Neural progenitor cell (in vitro differentiated cells): ENCODE results near the gene RSPO3. TPM values are rescaled to one million over a fixed set of nuclear protein-coding genes. Genes with fewer than 3 reads are reported as not detected.

Experiments used
- DNase-seq: peaks from one replicate; pipeline ENCODE4 v3.0.0-alpha.2; 2016; ENCODE audit warnings: low spot score
- H2AFZ ChIP-seq: fragments of 200-600 bp; sonication (generic); replicated peaks from 2 replicates; pipeline ENCODE4 v1.6.1; 2016; ENCODE audit warnings: antibody characterized with exemption
- H3F3A ChIP-seq: fragments of 200-600 bp; sonication (generic); 2 replicates; pipeline ENCODE4 v1.6.1; 2016; ENCODE audit warnings: antibody characterized with exemption, low read depth
- H3K27ac ChIP-seq: fragments of 200-600 bp; sonication (generic); 2 replicates; pipeline ENCODE4 v1.5.1; 2016; ENCODE audit warnings: mild to moderate bottlenecking
- H3K27me3 ChIP-seq: fragments of 200-600 bp; sonication (generic); 2 replicates; pipeline ENCODE4 v1.6.1; 2016; ENCODE audit warnings: mild to moderate bottlenecking, moderate library complexity
- H3K36me3 ChIP-seq: fragments of 200-600 bp; sonication (generic); 2 replicates; pipeline ENCODE4 v1.5.1; 2016
- H3K4me1 ChIP-seq: fragments of 200-600 bp; sonication (generic); 2 replicates; pipeline ENCODE4 v1.6.1; 2016; ENCODE audit warnings: mixed run types
- H3K4me2 ChIP-seq: fragments of 200-600 bp; sonication (generic); 2 replicates; pipeline ENCODE4 v1.6.1; 2016
- H3K4me3 ChIP-seq: fragments of 200-600 bp; sonication (generic); 2 replicates; pipeline ENCODE4 v1.5.1; 2016
- H3K79me2 ChIP-seq: fragments of 200-600 bp; sonication (generic); 2 replicates; pipeline ENCODE4 v1.6.1; 2016; ENCODE audit warnings: low read depth
- H3K9ac ChIP-seq: fragments of 200-600 bp; sonication (generic); 2 replicates; pipeline ENCODE4 v1.6.1; 2016
- H3K9me3 ChIP-seq: fragments of 200-600 bp; sonication (generic); 2 replicates; pipeline ENCODE4 v1.5.1; 2016; ENCODE audit warnings: low read depth
- H4K20me1 ChIP-seq: fragments of 200-600 bp; sonication (generic); 2 replicates; pipeline ENCODE4 v1.6.1; 2016; ENCODE audit warnings: low read depth
- H3K27ac Mint-ChIP-seq: 3 replicates; pipeline ENCODE4 v1.8.0; 2021; ENCODE audit warnings: mixed read lengths
- H3K27me3 Mint-ChIP-seq: 2 replicates; pipeline ENCODE4 v1.8.0; 2022; ENCODE audit warnings: low read depth, mild to moderate bottlenecking, inconsistent platforms, moderate library complexity, mixed read lengths; ENCODE audit not compliant: insufficient read depth
- H3K36me3 Mint-ChIP-seq: 3 replicates; pipeline ENCODE4 v1.8.0; 2021; ENCODE audit warnings: mixed read lengths
- H3K4me1 Mint-ChIP-seq: 3 replicates; pipeline ENCODE4 v1.8.0; 2021; ENCODE audit warnings: mixed read lengths
- H3K4me3 Mint-ChIP-seq: 3 replicates; pipeline ENCODE4 v1.8.0; 2021; ENCODE audit warnings: mild to moderate bottlenecking, moderate library complexity, mixed read lengths
- H3K9me3 Mint-ChIP-seq: 3 replicates; pipeline ENCODE4 v1.8.0; 2020; ENCODE audit warnings: mixed read lengths
- CTCF ChIP-seq: fragments of 200-600 bp; sonication (generic); IDR thresholded peaks from 2 replicates; pipeline ENCODE4 v1.5.1; 2017; ENCODE audit warnings: antibody characterized with exemption, mild to moderate bottlenecking
- EZH2 ChIP-seq: fragments of 200-600 bp; sonication (generic); IDR thresholded peaks from 2 replicates; pipeline ENCODE4 v1.6.1; 2017; ENCODE audit warnings: antibody characterized with exemption, mild to moderate bottlenecking, moderate library complexity
- EZH2phosphoT487 ChIP-seq: fragments of 200-600 bp; sonication (generic); IDR thresholded peaks from 2 replicates; pipeline ENCODE4 v1.6.1; 2017; ENCODE audit warnings: antibody characterized with exemption
- total RNA-seq: library from RNA; depleted of rRNA; stranded (reverse); fragments of >200 nt; gene quantifications from 2 replicates; pipeline ENCODE4 v1.2.3, GENCODE V29; 2015; ENCODE audit warnings: low replicate concordance

The RSPO3 gene
- total RNA-seq, 1 donor from 2014 or later, result 2.4 TPM

GRCh38 chr6:127180426-127180825 lies 62.0 kb downstream of the RSPO3 start:
- no peaks in the 10 kb centered on the region for H3K4me1 Mint-ChIP-seq
- Histone ChIP-seq H2AFZ (no peak overlapping the region), H3K27me3 (no peaks in the 10 kb centered on the region), H3K4me2 (no peak overlapping the region), H4K20me1 (no peaks in the 10 kb centered on the region), H3K36me3 (no peaks in the 10 kb centered on the region), H3F3A (no peaks in the 10 kb centered on the region), H3K9me3 (no peaks in the 10 kb centered on the region), H3K4me1 (no peaks in the 10 kb centered on the region), H3K79me2 (no peaks in the 10 kb centered on the region), H3K27ac (no peak overlapping the region), H3K4me3 (no peak overlapping the region), H3K9ac (no peak overlapping the region)
- H3K4me3 Mint-ChIP-seq, result no peak overlapping the region
- H3K27ac Mint-ChIP-seq, result no peak overlapping the region
- TF ChIP-seq EZH2 (no peak), EZH2phosphoT487 (no peak), CTCF (no peak)
- no peak for DNase-seq
- no peaks in the 10 kb centered on the region for H3K9me3 Mint-ChIP-seq
- no peaks in the 10 kb centered on the region for H3K27me3 Mint-ChIP-seq
- peaks cover 5% of the 10 kb centered on the region for H3K36me3 Mint-ChIP-seq

GRCh38 chr6:127182501-127182900 lies 64.0 kb downstream of the RSPO3 start:
- Mint-ChIP-seq H3K4me3 (no peak overlapping the region), H3K27me3 (no peaks in the 10 kb centered on the region), H3K9me3 (no peaks in the 10 kb centered on the region), H3K27ac (no peak overlapping the region), H3K4me1 (no peaks in the 10 kb centered on the region), H3K36me3 (peaks cover 5% of the 10 kb centered on the region)
- no peak overlapping the region for H3K4me3 ChIP-seq
- no peaks in the 10 kb centered on the region for H3F3A ChIP-seq
- H3K9me3 ChIP-seq, result no peaks in the 10 kb centered on the region
- H3K27ac ChIP-seq, result no peak overlapping the region
- H2AFZ ChIP-seq, result no peak overlapping the region
- H3K27me3 ChIP-seq, result no peaks in the 10 kb centered on the region
- H3K79me2 ChIP-seq, result no peaks in the 10 kb centered on the region
- no peak overlapping the region for H3K9ac ChIP-seq
- TF ChIP-seq EZH2, result no peak
- TF ChIP-seq EZH2phosphoT487, result no peak
- no peak for TF ChIP-seq CTCF
- H3K36me3 ChIP-seq, result no peaks in the 10 kb centered on the region
- DNase-seq, result no peak
- no peaks in the 10 kb centered on the region for H4K20me1 ChIP-seq
- H3K4me2 ChIP-seq, result no peak overlapping the region
- no peaks in the 10 kb centered on the region for H3K4me1 ChIP-seq

- no peak overlapping the region for H3K27ac ChIP-seq
- no peaks in the 10 kb centered on the region for H3F3A ChIP-seq
- H3K4me2 ChIP-seq, result no peak overlapping the region
- Mint-ChIP-seq H3K27ac (no peak overlapping the region), H3K9me3 (no peaks in the 10 kb centered on the region), H3K4me1 (no peaks in the 10 kb centered on the region), H3K36me3 (peaks cover 3% of the 10 kb centered on the region), H3K4me3 (no peak overlapping the region), H3K27me3 (no peaks in the 10 kb centered on the region)
- no peaks in the 10 kb centered on the region for H4K20me1 ChIP-seq
- no peak overlapping the region for H3K4me3 ChIP-seq
- no peak overlapping the region for H3K9ac ChIP-seq
- TF ChIP-seq CTCF, result no peak
- no peak for TF ChIP-seq EZH2
- no peak for TF ChIP-seq EZH2phosphoT487
- H3K36me3 ChIP-seq, result no peaks in the 10 kb centered on the region
- H3K9me3 ChIP-seq, result no peaks in the 10 kb centered on the region
- no peak overlapping the region for H2AFZ ChIP-seq
- no peaks in the 10 kb centered on the region for H3K27me3 ChIP-seq
- no peaks in the 10 kb centered on the region for H3K4me1 ChIP-seq
- no peak for DNase-seq
- H3K79me2 ChIP-seq, result no peaks in the 10 kb centered on the region
Observed at GRCh38 chr6:127185437-127185995, 67.0 kb downstream of the RSPO3 start.
